Measurements from ENCODE around the gene TAS1R1. TPM values are rescaled to one million over a fixed set of nuclear protein-coding genes. Genes with fewer than 3 reads are reported as not detected.

The TAS1R1 gene
- total and polyA plus RNA-seq, 10 of the 15 experiments (the other 5 are each of a cell fraction or from before 2014, with no cell fraction given) = 0.03 to 0.06 (median 0.04) TPM; not detected in 7

GRCh38 chr1:6594977-6595740 lies 40.1 kb downstream of the TAS1R1 start:
- ATAC-seq = no peak
- ChIA-PET CTCF (no interaction called here), RAD21 (ENCODE audit: unreplicated experiment) (no interaction called here), SMC1A (ENCODE audit: uncharacterized antibody, unreplicated experiment) (no interaction called here), POLR2A (no interaction called here)
- no peak for FAIRE-seq
- peaks cover 14% of the 10 kb centered on the region for H3K79me2 ChIP-seq (ENCODE audit: control insufficient read depth, insufficient read depth, low read length)
- intact Hi-C loops (cut with micrococcal nuclease; ENCODE audit: unreplicated experiment) (no loop called here), in situ Hi-C loops (cut with MboI) (no loop called here)
- DNase-seq (ENCODE audit: low read depth, low spot score) = no peak
- 96% methylated on average over 11 of the region's 11 CpGs for WGBS (ENCODE audit: insufficient coverage, insufficient replicate concordance, low lambda C conversion rate, missing lambda C conversion rate)
- peaks cover 10 to 24% of the 10 kb centered on the region in 2 experiments for H3K36me3 ChIP-seq (ENCODE audit: control insufficient read depth in 2 of 2, insufficient read depth in 2 of 2, low read length in 1 of 2)
- no peak overlapping the region for H3K4me2 ChIP-seq (ENCODE audit: control insufficient read depth, insufficient read depth)
- no peaks in the 10 kb centered on the region for H3K9me3 ChIP-seq (replicated peaks; ENCODE audit: control insufficient read depth, insufficient read depth, low read length)
- BruUV-seq (replicated peaks) = no TSS peak
- H3K4me1 ChIP-seq (ENCODE audit: control insufficient read depth, insufficient read depth, low read length) = peaks cover 9% of the 10 kb centered on the region
- TF ChIP-seq NKRF (conservative IDR thresholded peaks at IDR 0.05) = no peak
- TF ChIP-seq NR2C2 (IDR thresholded peaks at IDR 0.05; ENCODE audit: borderline replicate concordance, control insufficient read depth, insufficient read length, low read depth) = no peak
- no peak for TF ChIP-seq ASH2L (IDR thresholded peaks at IDR 0.05; ENCODE audit: borderline replicate concordance, low read depth)
- no peak for TF ChIP-seq POLR2AphosphoS5 (IDR thresholded peaks at IDR 0.05; ENCODE audit: low read length)
- TF ChIP-seq, protein P1, sequence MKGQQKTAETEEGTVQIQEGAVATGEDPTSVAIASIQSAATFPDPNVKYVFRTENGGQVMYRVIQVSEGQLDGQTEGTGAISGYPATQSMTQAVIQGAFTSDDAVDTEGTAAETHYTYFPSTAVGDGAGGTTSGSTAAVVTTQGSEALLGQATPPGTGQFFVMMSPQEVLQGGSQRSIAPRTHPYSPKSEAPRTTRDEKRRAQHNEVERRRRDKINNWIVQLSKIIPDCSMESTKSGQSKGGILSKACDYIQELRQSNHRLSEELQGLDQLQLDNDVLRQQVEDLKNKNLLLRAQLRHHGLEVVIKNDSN (IDR thresholded peaks at IDR 0.05; ENCODE audit: borderline replicate concordance, extremely low read length, insufficient read depth, low read depth, low read length) = no peak
- TF ChIP-seq ZNF592 (IDR thresholded peaks at IDR 0.05) = no peak
- TF ChIP-seq CEBPZ (IDR thresholded peaks at IDR 0.05; ENCODE audit: low read depth, low read length) = no peak
- TF ChIP-seq, protein P2, sequence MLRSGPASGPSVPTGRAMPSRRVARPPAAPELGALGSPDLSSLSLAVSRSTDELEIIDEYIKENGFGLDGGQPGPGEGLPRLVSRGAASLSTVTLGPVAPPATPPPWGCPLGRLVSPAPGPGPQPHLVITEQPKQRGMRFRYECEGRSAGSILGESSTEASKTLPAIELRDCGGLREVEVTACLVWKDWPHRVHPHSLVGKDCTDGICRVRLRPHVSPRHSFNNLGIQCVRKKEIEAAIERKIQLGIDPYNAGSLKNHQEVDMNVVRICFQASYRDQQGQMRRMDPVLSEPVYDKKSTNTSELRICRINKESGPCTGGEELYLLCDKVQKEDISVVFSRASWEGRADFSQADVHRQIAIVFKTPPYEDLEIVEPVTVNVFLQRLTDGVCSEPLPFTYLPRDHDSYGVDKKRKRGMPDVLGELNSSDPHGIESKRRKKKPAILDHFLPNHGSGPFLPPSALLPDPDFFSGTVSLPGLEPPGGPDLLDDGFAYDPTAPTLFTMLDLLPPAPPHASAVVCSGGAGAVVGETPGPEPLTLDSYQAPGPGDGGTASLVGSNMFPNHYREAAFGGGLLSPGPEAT (IDR thresholded peaks at IDR 0.05; ENCODE audit: low read depth) = no peak
- no peak overlapping the region for H3K9ac ChIP-seq (ENCODE audit: control insufficient read depth, insufficient read depth, low read length)
- H2AFZ ChIP-seq (ENCODE audit: control insufficient read depth, low read depth, low read length) = no peak overlapping the region
- no peaks in the 10 kb centered on the region for H3K27me3 ChIP-seq (replicated peaks in 1 of 2; ENCODE audit: control insufficient read depth in 2 of 2, insufficient read depth in 2 of 2, low read length in 1 of 2)
- no peak overlapping the region for H3K4me3 ChIP-seq
- no peak overlapping the region for H3K27ac ChIP-seq (ENCODE audit: control insufficient read depth, insufficient read depth)
- H4K20me1 ChIP-seq (ENCODE audit: control insufficient read depth, insufficient read depth) = no peaks in the 10 kb centered on the region

All from GM12878 (cell line).